G401 (cell line): ENCODE measurements around the gene ADSS1. TPM values are rescaled to one million over a fixed set of nuclear protein-coding genes. Genes with fewer than 3 reads are reported as not detected.

Experiments
- DNase-seq: peaks from one replicate; pipeline ENCODE4 v3.0.0-alpha.2; 2015; ENCODE audit warnings: low spot score
- in situ Hi-C: cut with HindIII; loops from 2 replicates; pipeline ENCODE4 v1.10.0; 2016; ENCODE audit warnings: low sequenced_read_pairs, mixed read lengths
- total RNA-seq: library from RNA; depleted of rRNA; stranded (reverse); fragments of >200 nt; shearing (Covaris generic); gene quantifications from 2 replicates; pipeline ENCODE4 v1.2.3, GENCODE V29; 2014; rRNA removed

The ADSS1 gene
- total RNA-seq, 1 experiment from 2014 or later = 19.5 TPM

DNA sequence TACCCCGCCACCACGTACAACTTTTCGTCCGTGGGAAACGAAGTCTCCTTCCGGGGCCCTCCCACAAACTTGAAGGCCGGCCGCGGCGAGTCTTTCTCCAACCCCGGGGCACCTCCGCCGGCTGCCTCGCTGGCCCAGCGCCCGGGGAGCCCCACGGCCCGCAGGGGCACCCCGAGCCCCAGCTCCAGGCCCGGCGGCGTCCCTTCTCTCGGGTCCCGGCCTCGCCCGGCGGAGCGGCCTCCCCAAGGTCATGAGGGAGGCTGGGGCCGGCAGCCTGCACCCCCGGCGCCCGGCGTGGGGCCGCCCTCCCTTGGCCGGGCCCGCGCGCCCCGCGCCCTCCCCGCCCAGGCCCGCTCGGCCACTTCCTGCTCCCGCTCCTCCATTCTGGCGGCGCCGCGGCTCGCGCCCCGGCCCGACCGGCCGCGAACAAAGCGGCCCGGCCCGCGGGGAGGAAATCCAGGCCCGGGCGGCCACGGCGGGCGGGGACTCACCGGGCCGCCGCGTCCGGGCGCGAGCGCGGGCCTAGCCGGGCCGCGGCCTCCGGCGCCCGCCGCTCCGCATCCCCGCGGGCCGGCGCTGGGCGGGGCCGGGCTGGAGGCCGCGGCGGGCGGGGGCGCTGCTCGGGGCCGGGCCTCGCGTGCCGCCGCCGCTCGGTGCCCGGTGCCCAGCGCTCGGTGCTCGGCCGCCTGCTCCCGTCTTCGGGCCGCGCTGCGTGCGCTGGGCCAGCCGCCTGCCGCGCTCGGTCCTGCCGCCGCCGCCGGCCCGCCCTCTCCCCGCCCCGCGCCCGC, 71.2 kb downstream of the ADSS1 start, which contains the start of gene AKT1:
Gene AKT1, minus strand, starts transcription at position 756 of the 788 bp plus-strand sequence. CDS start 3,105 bp downstream, outside the sequence.
- DNase-seq = no peak
- in situ Hi-C loops = no loop called here

DNA sequence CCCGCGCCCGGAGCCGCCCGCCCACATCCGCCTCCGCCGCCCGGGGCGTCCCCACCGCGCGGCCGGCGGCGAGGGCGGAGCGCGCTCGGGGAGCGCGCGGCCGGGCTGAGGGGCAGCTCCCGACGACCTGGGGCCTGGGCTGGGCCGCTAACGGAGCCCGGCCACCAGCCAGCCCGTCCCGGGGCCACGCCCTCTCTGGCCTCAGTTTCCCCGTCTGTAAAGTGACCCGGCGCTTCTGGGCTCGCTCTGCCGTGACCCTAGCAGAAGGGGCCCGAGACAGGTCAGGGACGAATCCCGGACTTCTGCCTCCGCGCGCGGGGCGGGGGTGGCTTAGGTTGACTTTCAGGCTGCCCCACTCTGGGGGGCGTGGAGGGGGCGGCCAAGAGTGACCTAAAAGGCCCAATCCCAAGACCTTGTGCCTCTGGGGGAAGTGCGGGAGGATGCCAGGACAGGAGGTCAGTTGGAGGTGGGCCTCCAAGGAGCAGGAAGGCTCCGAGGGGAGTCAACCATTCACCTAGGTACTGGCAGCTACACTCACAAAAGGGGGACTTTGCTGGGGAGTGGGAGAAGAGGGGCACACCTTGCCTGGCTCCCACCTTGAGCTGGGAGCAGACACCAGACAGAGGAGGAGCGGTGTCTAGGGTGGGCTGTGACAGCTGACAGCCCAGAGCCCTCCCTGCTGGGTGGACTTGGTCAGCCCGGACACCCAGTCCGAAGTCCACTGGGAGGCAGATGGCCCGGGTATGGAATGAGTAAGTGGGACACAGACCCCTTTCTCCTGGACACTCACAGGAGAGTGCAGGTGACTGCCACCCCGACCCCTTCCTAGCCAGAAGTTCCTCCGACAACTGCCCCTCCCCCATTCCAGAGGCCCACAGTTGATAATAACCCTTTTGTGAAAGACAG, 72.0 kb downstream of the ADSS1 start:
- in situ Hi-C loops = no loop called here
- DNase-seq = no peak

DNA sequence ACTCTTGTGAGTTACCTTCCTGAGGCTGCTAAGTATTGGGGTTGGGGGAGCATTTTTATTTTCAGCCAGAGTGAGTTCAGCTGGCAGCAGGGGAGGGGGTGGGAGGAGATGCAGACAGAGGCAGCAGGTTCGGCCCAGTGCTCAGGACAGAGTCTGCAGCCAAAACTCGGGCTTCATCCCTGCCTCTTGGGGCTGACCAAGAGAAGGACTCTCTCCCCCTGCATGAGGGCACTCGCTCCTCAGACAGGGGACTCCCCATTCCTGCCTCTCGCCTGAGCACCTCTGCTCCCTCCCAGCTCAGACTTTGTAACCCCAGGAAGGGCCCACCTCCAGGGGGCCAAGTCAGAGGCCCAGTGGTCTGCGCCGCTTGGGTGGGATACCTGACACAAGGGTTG, 72.7 kb downstream of the ADSS1 start:
- in situ Hi-C loops = no loop called here
- no peak for DNase-seq

Other genes with a start within 250 kb of the ADSS1 start
- gene C14orf180, start 144.5 kb upstream of the ADSS1 start, total RNA-seq = not detected in 2 replicates
- gene TMEM179, start 119.5 kb upstream of the ADSS1 start, total RNA-seq = not detected in 2 replicates
- 30.3 and 31.3 TPM in 2 replicates for gene INF2, start 34.6 kb upstream of the ADSS1 start, total RNA-seq
- 207 and 294 TPM in 2 replicates for gene SIVA1, start 28.9 kb downstream of the ADSS1 start, total RNA-seq
- 220 and 224 TPM in 2 replicates for gene AKT1, start 71.5 kb downstream of the ADSS1 start, total RNA-seq
- gene ZBTB42, start 76.9 kb downstream of the ADSS1 start, total RNA-seq = 14.3 and 25.3 TPM in 2 replicates
- 10.6 and 14.4 TPM in 2 replicates for gene CEP170B, start 141.0 kb downstream of the ADSS1 start, total RNA-seq
- gene PLD4, start 200.7 kb downstream of the ADSS1 start, total RNA-seq = not detected in 2 replicates